AG08396 (cell line): Measurements from ENCODE around the gene BTBD9.
A peak's percentile ranks its signal among the peaks of the same experiment; 100 is the strongest.

Experiments
- DNase-seq: peaks from one replicate; pipeline ENCODE4 v3.0.0; 2012; ENCODE audit warnings: low spot score, mixed read lengths

BTBD9 gene

GRCh38 chr6:38341496-38341895 is 298.2 kb downstream of the BTBD9 start:
- no peak for DNase-seq

- no peak for DNase-seq
Observed at GRCh38 chr6:38339914-38340313, 299.8 kb downstream of the BTBD9 start.

GRCh38 chr6:38337819-38338465 is 301.8 kb downstream of the BTBD9 start:
- peak; percentile 51 for DNase-seq

- DNase-seq = no peak
Observed at GRCh38 chr6:38336922-38337321, 302.8 kb downstream of the BTBD9 start.

GRCh38 chr6:38326837-38327236 is 312.9 kb downstream of the BTBD9 start:
- DNase-seq = no peak

GRCh38 chr6:38323216-38323615 is 316.5 kb downstream of the BTBD9 start:
- no peak for DNase-seq

- DNase-seq = no peak
Observed at GRCh38 chr6:38322138-38322537, 317.6 kb downstream of the BTBD9 start.

- DNase-seq = no peak
Observed at GRCh38 chr6:38320843-38321242, 318.9 kb downstream of the BTBD9 start.

GRCh38 chr6:38320358-38320757 is 319.4 kb downstream of the BTBD9 start:
- DNase-seq = no peak

GRCh38 chr6:38319256-38320212 is 320.2 kb downstream of the BTBD9 start:
- no peak for DNase-seq

- no peak for DNase-seq
Observed at GRCh38 chr6:38316099-38316868, 323.4 kb downstream of the BTBD9 start.

- DNase-seq = no peak
Observed at GRCh38 chr6:38311201-38311600, 328.5 kb downstream of the BTBD9 start.

GRCh38 chr6:38310061-38310460 is 329.7 kb downstream of the BTBD9 start:
- DNase-seq = no peak

GRCh38 chr6:38307740-38308139 is 332.0 kb downstream of the BTBD9 start:
- no peak for DNase-seq

GRCh38 chr6:38306931-38307330 is 332.8 kb downstream of the BTBD9 start:
- no peak for DNase-seq

GRCh38 chr6:38305995-38306681 is 333.6 kb downstream of the BTBD9 start:
- no peak for DNase-seq

- DNase-seq = no peak
Observed at GRCh38 chr6:38302838-38303237, 336.9 kb downstream of the BTBD9 start.

- DNase-seq = no peak
Observed at GRCh38 chr6:38302081-38302480, 337.6 kb downstream of the BTBD9 start.

- no peak for DNase-seq
Observed at GRCh38 chr6:38290133-38290799, 349.5 kb downstream of the BTBD9 start.

- no peak for DNase-seq
Observed at GRCh38 chr6:38287487-38287886, 352.2 kb downstream of the BTBD9 start.

GRCh38 chr6:38284802-38285394 is 354.8 kb downstream of the BTBD9 start:
- DNase-seq = no peak
